Subcutaneous preadipocyte (primary cell): ENCODE data around the gene METRN. TPM values are rescaled to one million over a fixed set of nuclear protein-coding genes. Genes with fewer than 3 reads are reported as not detected.

Experiments used
- total RNA-seq: library from RNA; depleted of rRNA; stranded (reverse); fragments of >200 nt; gene quantifications from 2 replicates; pipeline ENCODE4 v1.2.3, GENCODE V29; 2012

The METRN gene
- total RNA-seq: 54.0 and 71.2 TPM in 2 replicates

DNA sequence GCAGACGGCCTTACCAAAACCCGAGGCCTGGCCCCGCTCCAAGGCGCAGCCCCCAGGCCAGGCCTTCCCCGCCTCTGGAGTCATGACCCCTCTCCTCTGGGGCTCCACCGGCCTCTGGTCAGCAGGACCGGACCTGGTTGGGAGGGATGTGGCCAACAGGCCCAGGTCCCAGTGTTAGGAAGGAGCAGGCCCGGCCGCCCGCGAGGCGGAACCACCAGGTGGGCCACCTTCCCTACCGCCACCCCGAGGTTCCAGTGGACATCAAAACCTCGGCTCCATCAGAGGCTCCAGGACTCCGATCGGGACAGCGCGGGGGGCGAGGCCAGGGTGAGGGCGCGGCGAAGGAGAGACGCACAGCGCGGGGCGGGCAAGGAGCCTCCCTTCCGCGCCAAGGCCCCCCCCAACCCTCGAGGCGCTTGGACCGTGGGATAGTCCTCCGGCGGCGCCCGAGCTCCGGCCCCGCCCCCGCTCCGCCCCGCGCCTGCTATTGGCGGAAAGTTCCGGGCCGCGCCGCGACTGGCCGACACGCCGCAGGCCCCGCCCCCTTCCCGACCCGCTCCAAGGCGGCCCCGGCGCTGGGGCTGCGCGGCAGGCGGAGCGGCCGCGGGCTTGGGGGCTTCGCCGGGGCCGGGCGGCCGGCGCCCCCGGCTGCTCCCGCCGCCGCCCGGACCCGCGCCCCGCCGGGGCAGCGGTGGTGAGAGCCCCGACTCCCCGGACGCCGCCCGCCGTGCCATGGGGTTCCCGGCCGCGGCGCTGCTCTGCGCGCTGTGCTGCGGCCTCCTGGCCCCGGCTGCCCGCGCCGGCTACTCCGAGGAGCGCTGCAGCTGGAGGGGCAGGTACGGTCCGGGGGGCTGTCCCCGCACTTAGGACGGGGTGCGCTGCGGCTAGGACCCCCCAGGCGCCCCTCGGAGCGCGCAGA, at the start of gene METRN:
TSS of gene METRN (plus strand) at position 561 of the 919 bp plus-strand sequence. CDS start at position 733, 172 bp downstream.

DNA sequence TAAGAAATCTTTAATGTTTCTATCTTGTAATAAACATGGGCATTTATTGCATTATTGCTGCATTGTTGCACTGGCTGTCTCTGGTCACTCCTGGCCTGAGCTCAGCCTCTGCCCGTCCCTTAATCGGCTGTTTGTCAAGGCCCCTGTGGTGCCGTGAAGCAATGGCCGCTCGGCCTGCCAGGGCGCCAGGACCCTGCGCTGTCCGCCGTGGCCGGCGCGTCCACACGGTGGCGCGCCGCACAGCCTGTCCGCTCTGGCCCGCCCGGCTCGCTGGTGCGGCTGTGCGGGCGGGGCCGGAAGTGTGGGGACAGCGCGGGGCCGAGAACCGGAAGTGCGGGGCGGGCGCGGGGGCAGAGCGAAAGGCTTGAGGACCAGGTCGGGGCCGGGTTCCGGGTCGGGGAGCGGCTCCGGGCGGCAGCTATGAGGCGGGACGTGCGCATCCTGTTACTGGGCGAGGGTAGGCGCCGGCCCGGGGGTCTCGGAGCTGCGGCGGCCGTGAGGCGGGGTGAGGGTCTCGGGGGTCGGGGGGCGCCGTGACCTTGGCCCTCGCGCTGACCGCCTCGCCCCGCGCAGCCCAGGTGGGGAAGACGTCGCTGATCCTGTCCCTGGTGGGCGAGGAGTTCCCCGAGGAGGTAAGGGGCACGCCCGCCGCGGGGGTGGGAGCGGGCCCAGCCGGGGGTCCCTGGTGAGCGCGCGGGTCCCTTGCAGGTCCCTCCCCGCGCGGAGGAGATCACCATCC, 47.0 kb upstream of the METRN start, which contains the start of gene RHOT2:
TSS of gene RHOT2 (plus strand) at position 353 of the 739 bp plus-strand sequence. CDS start at position 421, 68 bp downstream.

GRCh38 chr16:674968-675883, 39.7 kb upstream of the METRN start, which contains the start of gene RHBDL1:
TSS of gene RHBDL1 (plus strand) at chr16:675671. CDS start at chr16:675791, 120 bp downstream.

GRCh38 chr16:679814-680624, 34.9 kb upstream of the METRN start, which contains the start of gene STUB1:
TSS of gene STUB1 (plus strand) at chr16:680410. CDS start at chr16:680526, 116 bp downstream.

GRCh38 chr16:684071-684794, 30.7 kb upstream of the METRN start, which contains the start of gene JMJD8:
TSS of gene JMJD8 (minus strand) at chr16:684334. CDS start at chr16:684319, 15 bp downstream.

DNA sequence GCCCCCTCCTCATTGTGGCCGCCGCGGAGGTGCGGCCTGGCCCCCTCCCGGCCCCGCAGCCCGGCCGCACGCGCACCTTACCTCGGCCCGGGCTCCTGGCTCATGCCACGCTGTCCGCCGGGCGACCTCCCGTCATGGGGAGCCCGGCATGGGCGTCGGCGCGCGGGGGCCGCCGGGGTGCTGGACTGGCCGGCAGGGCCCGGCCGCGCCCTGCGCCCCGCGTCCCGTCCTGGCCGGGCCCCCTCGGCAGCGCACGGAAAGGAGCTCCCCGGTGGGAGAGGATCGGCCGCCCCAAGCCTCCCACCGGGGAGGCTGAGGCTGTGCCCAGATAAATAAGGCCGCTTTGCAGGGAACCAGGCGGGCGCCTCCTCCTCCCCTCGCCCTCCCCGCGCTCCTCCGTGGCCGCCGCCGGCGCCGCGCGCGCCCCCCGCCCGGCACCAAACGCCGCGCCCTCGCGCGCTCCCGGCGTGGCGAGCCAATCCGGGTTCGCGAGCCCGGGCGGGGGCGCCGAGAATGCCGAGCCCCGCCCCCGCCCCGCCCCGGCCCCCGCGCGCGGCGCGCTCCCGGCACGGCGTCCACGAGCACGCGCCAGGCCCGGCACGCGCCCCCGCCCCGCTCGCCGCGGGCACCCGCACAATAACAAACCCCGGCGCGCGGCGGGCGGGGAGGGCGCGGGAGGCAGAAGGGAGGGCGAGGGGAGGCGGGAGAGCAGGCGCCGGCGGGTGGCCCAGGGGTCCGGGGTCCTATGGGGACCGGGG, 9.3 kb upstream of the METRN start, which contains the start of gene FBXL16:
TSS of gene FBXL16 (minus strand) at position 371 of the 758 bp plus-strand sequence. CDS start 8,396 bp downstream, outside the sequence.

DNA sequence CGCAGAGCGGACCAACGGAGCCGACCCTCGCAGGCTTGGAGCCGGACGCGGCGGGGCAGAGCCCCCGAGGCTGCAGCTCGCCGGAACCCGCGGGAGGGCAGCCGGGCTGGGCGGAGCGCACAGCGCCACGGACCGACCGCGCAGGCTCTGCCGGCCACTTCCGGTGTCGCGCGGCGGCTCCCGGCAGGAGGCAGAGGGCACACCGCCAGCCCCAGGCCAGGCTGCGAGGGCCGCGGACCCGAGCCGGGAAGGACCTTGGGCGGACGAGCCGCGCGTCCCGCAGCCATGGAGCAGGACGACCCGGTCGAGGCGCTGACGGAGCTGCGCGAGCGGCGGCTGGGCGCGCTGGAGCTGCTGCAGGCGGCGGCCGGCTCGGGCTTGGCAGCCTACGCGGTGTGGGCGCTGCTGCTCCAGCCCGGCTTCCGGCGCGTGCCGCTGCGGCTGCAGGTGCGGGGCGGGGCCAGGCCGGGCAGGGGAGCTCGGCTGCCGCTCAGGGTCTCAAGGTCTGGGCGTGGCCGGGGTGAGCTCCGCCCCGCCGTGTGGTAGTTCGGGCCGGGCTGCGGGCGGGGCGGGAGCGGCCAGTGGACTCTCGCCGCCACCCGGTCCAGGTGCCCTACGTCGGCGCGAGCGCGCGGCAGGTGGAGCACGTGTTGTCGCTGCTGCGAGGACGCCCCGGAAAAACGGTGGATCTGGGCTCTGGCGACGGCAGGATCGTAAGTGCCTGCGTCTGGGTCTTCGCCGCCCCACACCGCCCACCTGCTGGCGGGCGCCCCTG, 6.3 kb downstream of the METRN start, which contains the start of gene ANTKMT:
TSS of gene ANTKMT (plus strand) at position 157 of the 775 bp plus-strand sequence. CDS start at position 286, 129 bp downstream.

DNA sequence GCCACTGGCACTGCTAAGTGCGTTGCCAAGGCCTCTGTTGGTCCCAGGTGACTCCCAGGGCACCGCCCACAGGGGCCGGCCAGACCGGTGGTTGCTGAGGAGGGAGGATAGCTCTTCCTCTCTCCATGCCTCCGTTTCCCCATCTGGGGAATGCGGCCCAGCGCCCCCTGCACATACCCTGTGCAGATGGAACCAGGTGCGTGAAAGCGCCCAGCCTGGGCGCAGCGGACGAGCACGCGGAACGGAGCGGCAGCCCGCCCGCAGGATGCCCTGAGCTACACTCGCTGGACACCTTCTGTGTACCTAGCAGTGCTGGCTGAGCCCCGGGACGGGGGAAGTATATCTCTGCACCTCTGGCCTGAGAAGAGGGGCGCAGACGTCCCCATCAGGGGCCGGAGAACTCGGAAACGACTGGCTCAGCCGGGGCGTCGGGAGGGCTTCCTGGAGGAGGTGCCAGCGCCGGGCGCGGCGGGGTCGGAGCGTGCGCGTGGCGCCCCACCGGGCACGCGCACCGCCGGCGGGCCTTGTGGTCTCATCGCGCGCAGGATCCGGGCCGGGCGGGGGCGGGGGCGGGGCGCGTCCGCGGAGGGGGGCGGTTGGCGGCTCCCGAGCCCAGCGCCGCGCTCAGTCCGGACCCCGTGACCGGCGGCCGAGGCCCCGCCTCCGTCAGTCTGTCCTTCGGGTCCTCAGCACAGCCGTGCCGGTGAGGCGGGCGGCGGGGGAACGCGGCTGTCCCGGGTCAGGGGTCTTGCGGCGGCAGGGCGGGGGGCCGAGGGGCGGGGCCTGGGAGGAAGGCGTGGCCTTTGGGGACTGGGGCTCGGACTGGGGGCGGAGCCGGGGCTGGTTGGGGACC, 11.7 kb downstream of the METRN start, which contains the start of the genes CCDC78 and HAGHL:
TSS of gene CCDC78 (minus strand) at position 6 of the 853 bp plus-strand sequence. CDS start 76 bp downstream, outside the sequence.
TSS of gene HAGHL (plus strand) at position 669 of the 853 bp plus-strand sequence. CDS start 404 bp downstream, outside the sequence.

GRCh38 chr16:740764-741505, 26.0 kb downstream of the METRN start, which contains the start of gene CIAO3:
TSS of gene CIAO3 (minus strand) at chr16:740997. CDS start at chr16:740985, 12 bp downstream.

DNA sequence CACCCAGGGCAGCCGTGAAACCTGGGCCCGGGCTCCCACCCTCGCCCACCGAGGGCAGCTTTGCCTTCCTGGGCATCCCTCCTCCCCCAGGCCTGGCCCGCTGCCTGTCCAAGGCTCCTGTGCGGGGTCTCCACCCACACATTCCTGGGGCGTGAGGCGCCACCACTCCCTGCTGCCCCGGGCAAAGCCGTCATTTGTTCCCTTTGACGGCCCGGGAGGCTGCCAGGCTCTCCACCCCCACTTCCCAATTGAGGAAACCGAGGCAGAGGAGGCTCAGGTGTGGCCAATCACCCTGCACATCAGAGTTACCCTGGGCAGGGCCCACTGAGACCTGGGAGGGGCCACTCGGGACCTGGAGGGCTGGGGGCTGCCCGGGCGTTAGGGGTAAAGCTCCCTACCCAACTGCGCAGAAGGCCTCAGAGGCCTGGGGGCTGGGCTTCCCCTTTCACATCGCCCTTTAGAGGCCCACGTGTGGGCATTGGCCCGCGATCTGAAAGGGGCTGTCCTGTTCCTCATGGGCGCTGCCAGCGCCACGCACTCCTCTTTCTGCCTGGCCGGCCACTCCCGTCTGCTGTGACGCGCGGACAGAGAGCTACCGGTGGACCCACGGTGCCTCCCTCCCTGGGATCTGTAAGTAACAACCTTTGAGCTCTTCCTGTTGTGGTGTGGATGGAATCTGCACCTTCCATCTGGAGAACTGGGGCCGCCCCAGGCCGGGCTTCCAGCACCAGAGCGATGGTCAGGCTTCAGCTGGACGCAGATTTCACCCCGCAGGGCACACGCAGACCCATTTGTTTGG, 45.8 kb downstream of the METRN start, which contains the start of gene MSLN:
TSS of gene MSLN (plus strand) at position 190 of the 799 bp plus-strand sequence. CDS start 1,947 bp downstream, outside the sequence.

Other genes starting within 250 kb of the METRN start
- gene CAPN15, start 187.4 kb upstream of the METRN start, total RNA-seq: 45.2 and 67.6 TPM in 2 replicates
- not detected in 2 replicates for gene PRR35, start 154.7 kb upstream of the METRN start, total RNA-seq
- gene NHLRC4, start 148.1 kb upstream of the METRN start, total RNA-seq: 0.37 and 0.59 TPM in 2 replicates
- 23.5 and 25.6 TPM in 2 replicates for gene PIGQ, start 145.2 kb upstream of the METRN start, total RNA-seq
- 11.4 and 13.3 TPM in 2 replicates for gene RAB40C, start 125.1 kb upstream of the METRN start, total RNA-seq
- gene WFIKKN1, start 84.1 kb upstream of the METRN start, total RNA-seq: 0.20 and 0.37 TPM in 2 replicates
- gene METTL26, start 78.8 kb upstream of the METRN start, total RNA-seq: 88.2 and 125 TPM in 2 replicates
- 23.7 and 25.7 TPM in 2 replicates for gene MCRIP2, start 73.3 kb upstream of the METRN start, total RNA-seq
- gene WDR90, start 65.8 kb upstream of the METRN start, total RNA-seq: 15.4 and 25.8 TPM in 2 replicates
- gene RHOT2, start 47.0 kb upstream of the METRN start, total RNA-seq: 40.4 and 58.6 TPM in 2 replicates
- 0.39 and 1.8 TPM in 2 replicates for gene RHBDL1, start 39.4 kb upstream of the METRN start, total RNA-seq
- 129 and 152 TPM in 2 replicates for gene STUB1, start 34.7 kb upstream of the METRN start, total RNA-seq
- gene JMJD8, start 30.8 kb upstream of the METRN start, total RNA-seq: 30.9 and 35.6 TPM in 2 replicates
- gene WDR24, start 24.7 kb upstream of the METRN start, total RNA-seq: 9.6 and 10.0 TPM in 2 replicates
- gene FBXL16, start 9.3 kb upstream of the METRN start, total RNA-seq: 0.37 and 0.59 TPM in 2 replicates
- gene ANTKMT, start 6.0 kb downstream of the METRN start, total RNA-seq: 27.2 and 28.3 TPM in 2 replicates
- 3.7 and 4.7 TPM in 2 replicates for gene CCDC78, start 11.3 kb downstream of the METRN start, total RNA-seq
- 15.8 and 18.8 TPM in 2 replicates for gene HAGHL, start 12.0 kb downstream of the METRN start, total RNA-seq
- gene CIAO3, start 25.9 kb downstream of the METRN start, total RNA-seq: 34.8 and 36.0 TPM in 2 replicates
- not detected in 2 replicates for gene MSLN, start 45.6 kb downstream of the METRN start, total RNA-seq
- gene RPUSD1, start 73.3 kb downstream of the METRN start, total RNA-seq: 27.2 and 29.1 TPM in 2 replicates
- 16.9 and 20.1 TPM in 2 replicates for gene CHTF18, start 73.5 kb downstream of the METRN start, total RNA-seq
- not detected in 2 replicates for gene GNG13, start 85.6 kb downstream of the METRN start, total RNA-seq